Stimulated activated CD8-positive, alpha-beta memory T cell treated with anti-CD3 and anti-CD28 coated beads, Interleukin-7, amount 100 ng/mL, for 4 hours (primary cell): ENCODE measurements around the gene RAB3D.

Experiments used
- DNase-seq, 2 donors: peaks; one replicate each; pipeline ENCODE4 v3.0.0-alpha.2; 2020; ENCODE audit warnings: low read depth in 2 of 2

The RAB3D gene

DNA sequence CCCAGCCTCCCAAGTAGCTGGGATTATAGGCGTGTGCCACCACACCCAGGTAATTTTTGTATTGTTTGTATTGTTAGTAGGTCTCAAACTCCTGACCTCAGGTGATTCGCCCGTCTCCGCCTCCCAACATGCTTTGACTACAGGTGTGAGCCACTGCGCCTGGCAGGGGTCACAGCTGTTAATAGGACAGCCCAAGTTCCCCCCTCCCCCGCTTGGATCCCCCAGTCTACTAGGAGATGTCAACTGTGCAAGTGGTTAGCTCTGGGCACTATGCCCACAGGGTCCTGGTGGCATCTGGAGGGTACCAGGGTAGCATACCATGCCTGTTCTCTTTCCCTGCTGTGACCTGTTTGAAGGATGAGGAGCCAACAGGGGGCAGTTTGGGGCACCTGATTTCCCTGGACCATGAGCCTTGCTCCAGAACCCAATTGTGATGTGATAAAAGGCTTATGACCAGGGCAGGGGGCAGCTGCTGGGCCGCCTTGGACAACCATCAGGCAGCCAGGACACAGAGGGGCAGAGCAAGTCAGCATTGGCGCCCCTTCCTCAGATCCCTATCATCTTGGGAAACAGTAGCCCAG lies 43.7 kb downstream of the RAB3D start, which contains the start of gene TSPAN16:
Gene TSPAN16 (plus strand): TSS at position 496 of the 581 bp plus-strand sequence. CDS start 138 bp downstream, outside the sequence.
- no peak for DNase-seq

DNA sequence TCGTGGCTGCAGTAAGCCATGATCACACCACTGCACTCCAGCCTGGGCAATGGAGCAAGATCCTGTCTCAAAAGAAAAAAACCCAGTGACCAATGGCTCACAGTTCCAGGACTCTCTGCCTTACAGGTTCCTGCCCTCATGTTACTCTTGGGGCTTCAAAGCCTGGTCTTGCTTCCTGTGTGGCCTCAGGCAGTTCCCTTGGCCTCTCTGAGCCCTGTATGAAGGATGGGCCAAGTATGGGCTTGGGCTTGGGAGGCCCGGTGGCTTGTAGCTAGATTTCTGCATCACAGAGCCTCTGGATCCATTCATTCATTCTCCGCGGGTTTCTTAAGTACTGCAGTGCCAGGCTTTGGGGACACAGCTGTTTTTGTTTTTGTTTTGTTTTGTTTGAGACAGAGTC lies 44.3 kb downstream of the RAB3D start:
- no peak for DNase-seq

DNA sequence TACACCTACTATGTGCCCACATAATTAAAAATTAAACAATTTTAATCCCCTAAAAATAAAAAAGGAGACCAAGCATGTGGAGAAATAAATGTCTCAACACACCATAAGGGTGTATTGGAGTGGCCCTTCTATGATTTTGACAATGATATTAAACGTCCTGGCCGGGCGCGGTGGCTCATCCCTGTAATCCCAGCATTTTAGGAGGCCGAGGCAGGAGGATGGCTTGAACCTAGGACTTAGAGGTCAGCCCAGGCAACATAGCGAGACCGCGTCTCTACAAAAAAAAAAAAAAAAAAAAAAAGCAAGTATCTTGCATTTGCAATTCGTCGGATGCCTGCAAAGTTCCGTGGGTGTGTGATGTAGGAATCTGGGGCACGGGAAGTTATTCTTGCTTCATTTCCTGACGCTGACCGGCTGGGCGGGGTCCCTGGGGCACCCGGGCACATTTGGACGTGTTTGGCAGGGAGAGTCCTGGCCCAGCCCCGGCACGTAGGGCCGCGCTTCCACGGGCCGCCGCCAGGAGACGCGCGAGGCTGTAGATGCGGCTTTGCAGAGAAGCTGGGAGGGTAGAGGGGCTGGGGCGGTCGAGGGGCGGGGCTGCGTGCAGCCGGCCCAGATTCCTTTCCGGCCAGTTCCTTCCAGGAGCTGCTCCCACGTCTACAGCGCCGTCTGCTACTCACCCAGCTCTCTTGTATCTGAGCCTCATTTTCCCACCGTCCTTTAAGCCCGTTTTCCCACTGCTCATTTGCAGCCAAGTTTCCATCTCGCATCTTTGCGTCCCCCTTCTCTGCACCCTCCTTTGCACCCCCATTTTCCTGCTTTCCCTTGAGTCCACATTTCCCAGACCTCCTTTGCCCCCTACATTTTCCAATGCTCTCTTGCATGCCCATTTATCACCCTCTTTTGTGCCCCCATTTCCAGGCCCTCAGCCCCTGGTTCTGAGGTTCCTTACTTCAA lies 45.7 kb downstream of the RAB3D start:
- peak; percentile 54 to 59 for DNase-seq

- DNase-seq = no peak
Measured at GRCh38 chr19:11291991-11292390, 47.5 kb downstream of the RAB3D start.

DNA sequence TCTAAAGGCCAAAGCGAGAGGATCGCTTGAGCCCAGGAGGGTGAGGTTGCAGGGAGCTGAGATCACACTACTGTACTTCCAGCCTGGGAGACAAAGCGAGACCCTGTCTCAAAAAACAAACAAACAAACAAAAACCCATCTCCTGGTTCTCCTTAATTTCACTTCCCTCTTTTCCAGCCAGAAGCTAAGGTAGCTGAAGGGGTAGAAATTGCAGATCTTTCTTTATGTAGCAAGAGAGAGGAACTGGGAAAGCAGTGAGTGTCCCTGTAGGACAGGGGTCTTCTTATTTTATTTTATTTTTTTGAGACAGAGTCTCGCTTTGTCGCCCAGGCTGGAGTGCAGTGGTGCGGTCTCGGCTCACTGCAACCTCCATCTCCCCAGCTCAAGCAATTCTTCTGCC lies 48.0 kb downstream of the RAB3D start:
- DNase-seq = no peak

- DNase-seq = no peak
Measured at GRCh38 chr19:11290256-11290655, 49.2 kb downstream of the RAB3D start.

GRCh38 chr19:11288349-11288748 lies 51.1 kb downstream of the RAB3D start:
- no peak for DNase-seq

DNA sequence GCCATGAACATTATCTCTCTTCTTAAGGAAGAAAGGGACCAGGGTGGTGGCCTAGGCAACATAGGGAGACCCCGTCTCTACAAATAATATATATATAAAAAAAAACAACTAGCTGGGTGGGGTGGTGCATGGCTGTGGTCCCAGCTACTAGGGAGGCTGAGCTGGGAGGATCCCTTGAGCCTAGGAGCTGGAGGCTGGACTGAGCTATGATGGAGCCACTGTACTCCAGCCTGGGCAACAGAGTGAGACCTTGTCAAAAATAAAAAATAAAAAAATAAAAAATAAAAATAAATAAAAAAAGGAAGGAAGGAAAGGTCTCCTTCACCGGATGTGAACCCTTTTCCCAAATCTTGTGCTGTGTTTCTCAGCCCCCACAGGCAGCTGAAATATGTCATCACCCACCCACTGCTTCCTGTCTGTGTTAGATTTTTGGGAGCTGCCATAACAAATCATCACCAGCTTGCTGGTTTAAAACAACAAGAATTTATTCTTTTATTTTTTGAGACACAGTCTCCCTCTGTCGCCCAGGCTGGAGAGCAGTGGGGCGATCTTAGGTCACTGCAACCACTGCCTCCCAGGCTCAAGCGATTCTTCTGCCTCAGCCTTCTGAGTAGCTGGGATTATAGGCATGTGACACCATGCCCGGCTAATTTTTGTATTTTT lies 53.0 kb downstream of the RAB3D start:
- no peak for DNase-seq

DNA sequence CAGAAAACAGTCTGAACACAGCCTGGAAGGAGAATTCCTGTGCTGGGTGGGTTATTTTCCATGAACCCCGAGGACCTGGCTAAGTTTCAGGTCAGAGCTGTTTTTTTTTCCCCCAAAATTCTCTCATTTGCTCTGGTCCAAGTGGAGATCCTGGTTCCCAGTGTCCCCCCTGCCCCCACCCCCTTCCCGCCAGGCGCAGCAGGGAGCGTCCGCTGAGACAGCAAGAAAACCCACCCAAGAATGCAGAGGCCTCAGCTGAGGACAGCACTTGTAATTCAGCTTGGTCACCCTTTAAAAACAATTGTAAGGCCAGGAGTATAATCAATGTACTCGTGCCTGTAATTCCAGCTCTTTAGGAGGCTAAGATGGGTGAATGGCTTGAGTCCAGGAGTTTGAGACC lies 54.9 kb downstream of the RAB3D start:
- no peak for DNase-seq

DNA sequence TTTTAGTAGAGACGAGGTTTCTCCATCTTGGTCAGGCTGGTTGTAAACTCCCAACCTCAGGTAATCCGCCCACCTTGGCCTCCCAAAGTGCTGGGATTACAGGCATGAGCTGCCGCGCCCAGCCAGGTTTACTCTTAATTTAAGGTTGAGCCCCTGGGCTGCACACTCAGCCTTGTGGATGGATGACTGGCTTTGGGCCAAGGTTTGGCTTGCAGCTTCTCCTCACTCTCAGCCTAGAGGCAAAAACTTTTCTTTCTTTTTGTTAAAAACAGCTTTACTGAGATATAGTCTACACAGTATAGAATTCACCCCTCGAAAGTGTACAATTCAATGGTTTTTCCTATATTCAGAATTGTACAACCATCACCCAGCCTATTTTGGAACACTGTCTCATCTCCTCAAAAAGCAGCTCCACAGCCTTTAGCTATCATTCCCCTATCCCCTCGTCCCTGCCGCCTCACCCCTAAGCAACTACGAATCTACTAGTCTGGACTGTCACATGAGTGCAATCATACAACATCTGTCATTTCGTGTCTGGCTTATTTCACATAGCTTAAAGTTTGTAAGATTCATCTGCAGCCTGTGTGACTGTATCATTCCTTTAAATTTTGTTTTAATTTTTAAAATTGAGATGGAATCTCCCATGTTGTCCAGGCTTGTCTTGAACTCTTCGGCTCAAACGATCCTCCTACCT lies 58.0 kb downstream of the RAB3D start:
- no peak for DNase-seq

DNA sequence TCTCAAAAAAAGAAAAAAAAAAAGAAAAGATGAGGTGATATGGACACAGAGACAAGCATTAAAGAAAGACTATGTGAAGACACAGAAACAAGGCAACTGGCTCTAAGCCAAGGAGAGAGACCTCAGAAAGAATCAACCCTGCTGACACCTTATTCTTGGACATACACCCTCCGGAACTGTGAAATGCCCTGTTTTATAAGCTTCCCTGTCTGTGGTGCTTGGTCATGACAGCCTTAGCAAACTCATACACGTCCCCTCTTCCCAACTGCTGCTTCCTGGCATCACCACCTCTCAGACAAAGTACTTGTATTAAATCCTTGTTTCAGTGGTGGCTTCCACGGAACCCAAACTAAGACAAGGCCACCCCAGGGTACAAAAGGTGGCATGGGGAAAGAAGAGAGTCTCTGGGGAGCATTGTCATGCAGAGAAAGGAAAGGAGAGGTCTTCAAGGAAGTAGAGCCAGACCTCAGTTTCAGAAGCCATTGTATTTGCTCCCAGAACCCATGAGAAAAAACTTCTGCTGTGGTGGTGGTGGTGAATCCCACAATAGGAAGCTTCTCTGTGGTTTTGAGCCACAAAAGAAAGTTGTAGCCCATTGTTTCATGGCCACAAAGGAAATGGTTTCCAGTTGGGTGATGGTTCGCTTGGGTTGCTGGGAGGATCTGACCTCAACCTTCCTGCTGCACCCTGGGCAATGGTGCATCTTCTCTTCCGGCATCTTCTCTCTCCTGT lies 59.8 kb downstream of the RAB3D start:
- peak in 1 of 2 donors; percentile 1 for DNase-seq

- DNase-seq = no peak
Measured at GRCh38 chr19:11278670-11279069, 60.8 kb downstream of the RAB3D start.

DNA sequence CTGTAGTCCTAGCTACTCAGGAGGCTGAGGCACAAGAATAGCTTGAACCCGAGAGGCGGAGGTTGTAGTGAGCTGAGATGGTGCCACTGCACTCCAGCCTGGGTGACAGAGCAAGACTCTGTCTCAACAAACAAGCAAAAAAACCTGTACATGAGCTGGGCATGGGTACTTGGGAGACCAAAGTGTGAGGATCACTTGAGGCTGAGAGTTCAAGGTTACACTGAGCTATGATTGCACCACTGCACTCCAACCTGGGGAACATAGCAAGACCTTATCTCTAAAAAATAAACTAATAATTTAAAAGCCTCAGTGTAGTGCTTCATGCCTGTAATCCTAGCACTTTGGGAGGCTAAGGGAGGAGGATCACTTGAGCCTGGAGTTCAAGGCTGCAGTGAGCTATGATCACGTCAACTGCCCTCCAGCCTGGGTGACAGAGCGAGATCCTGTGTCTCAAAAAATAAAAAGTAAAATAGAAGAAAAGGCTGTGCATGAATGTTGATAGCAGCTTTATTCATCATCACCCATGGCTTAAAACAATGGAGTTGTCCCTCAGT lies 64.8 kb downstream of the RAB3D start:
- DNase-seq = no peak

GRCh38 chr19:11273989-11274388 lies 65.5 kb downstream of the RAB3D start:
- DNase-seq = no peak

DNA sequence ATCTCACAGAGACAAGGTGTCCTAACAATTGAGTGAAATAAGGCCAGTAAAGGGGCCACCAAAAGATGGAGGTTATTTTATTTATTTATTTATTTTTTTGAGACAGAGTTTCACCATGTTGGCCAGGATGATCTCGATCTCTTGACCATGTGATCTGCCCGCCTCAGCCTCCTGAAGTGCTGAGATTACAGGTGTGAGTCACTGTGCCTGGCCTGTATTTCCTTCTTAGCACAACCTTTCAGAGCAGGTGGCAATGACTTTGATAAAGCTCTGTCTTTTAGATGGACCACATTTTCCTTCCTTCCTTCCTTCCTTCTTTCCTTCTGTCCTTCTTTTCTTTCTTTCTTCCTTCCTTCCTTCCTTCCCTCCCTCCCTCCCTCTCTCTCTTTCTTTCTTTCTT lies 66.2 kb downstream of the RAB3D start:
- DNase-seq = no peak
